Measurements from ENCODE around the gene BMPER.

- TF ChIP-seq POLR2A (IDR thresholded peaks at IDR 0.05) (no peak), POLR2AphosphoS5 (IDR thresholded peaks at IDR 0.05) (peak in 1 of 3 donors; percentile 58), CTCF (IDR thresholded peaks at IDR 0.05) (no peak)
These were observed 28.4 kb downstream of the BMPER start for GRCh38 chr7:33933611-33934281.

Measured in stomach (tissue), 4 donors.